ENCODE data around the gene FMO5. TPM values are rescaled to one million over a fixed set of nuclear protein-coding genes. Genes with fewer than 3 reads are reported as not detected.

Gene FMO5, protein sequence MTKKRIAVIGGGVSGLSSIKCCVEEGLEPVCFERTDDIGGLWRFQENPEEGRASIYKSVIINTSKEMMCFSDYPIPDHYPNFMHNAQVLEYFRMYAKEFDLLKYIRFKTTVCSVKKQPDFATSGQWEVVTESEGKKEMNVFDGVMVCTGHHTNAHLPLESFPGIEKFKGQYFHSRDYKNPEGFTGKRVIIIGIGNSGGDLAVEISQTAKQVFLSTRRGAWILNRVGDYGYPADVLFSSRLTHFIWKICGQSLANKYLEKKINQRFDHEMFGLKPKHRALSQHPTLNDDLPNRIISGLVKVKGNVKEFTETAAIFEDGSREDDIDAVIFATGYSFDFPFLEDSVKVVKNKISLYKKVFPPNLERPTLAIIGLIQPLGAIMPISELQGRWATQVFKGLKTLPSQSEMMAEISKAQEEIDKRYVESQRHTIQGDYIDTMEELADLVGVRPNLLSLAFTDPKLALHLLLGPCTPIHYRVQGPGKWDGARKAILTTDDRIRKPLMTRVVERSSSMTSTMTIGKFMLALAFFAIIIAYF
- total RNA-seq (2013; cell fraction: nucleolus; rRNA removed), result 0.37 and 0.52 TPM in 2 replicates
- total RNA-seq (2014; rRNA removed) (0.28 and 0.33 TPM in 2 replicates), total RNA-seq (2014; rRNA removed; fragmentation: Illumina TruSeq; extraction: Trizol) (0.18 and 0.22 TPM in 2 replicates), total RNA-seq (2021) (0.10 and 0.24 TPM in 2 replicates), polyA plus RNA-seq (2011; rRNA removed) (0.07 and 0.17 TPM in 2 replicates), polyA plus RNA-seq (2014; fragmentation: Illumina TruSeq; extraction: Trizol) (0.16 and 1.1 TPM in 2 replicates), polyA plus RNA-seq (2014; fragmentation: Nextera tagmentation; extraction: Ambion mirVana) (under 1 TPM; 0.05 to 0.24 TPM), polyA plus RNA-seq (2014; rRNA removed) (0.03 and 0.09 TPM in 2 replicates), polyA plus RNA-seq (2016; fragmentation: Nextera tagmentation; extraction: Ambion mirVana) (under 1 TPM; 0.51 to 0.58 TPM), polyA minus RNA-seq (2011; rRNA and poly(A)+ RNA removed) (not detected in 2 replicates), Bru-seq, nascent RNA (percentile 30 among the genes with signal in this experiment), BruChase-seq, experiment 1, labeled RNA remaining after a 6-hour chase (percentile 25 among the genes with signal in this experiment), BruChase-seq, experiment 2, labeled RNA remaining after a 2-hour chase (percentile 26 among the genes with signal in this experiment)
- 0.41 TPM for polyA plus RNA-seq (2011; ENCODE audit: low read depth)
- 0.07 and 0.13 TPM in 2 replicates for polyA plus RNA-seq (2011; cell fraction: cytosol; rRNA removed)
- polyA plus RNA-seq (2011; cell fraction: nucleus; rRNA removed), result 0.12 TPM in 1 of 2 replicates, not detected in the other
- 0.30 and 0.46 TPM in 2 replicates for polyA plus RNA-seq (2012)
- not detected in 2 replicates for polyA minus RNA-seq (2011; cell fraction: cytosol; rRNA and poly(A)+ RNA removed)
- 0.19 TPM in 1 of 2 replicates, not detected in the other for polyA minus RNA-seq (2011; cell fraction: nucleus; rRNA and poly(A)+ RNA removed)
- long read RNA-seq, experiment 1, partial matches to known transcripts, result 1 of 1 reads
- long read RNA-seq, experiment 1, other reads (novel, unspliced or antisense), result 0 of 1 reads
- long read RNA-seq, experiment 2, partial matches to known transcripts, result 2 of 2 reads
- long read RNA-seq, experiment 2, other reads (novel, unspliced or antisense), result 0 of 2 reads

DNA sequence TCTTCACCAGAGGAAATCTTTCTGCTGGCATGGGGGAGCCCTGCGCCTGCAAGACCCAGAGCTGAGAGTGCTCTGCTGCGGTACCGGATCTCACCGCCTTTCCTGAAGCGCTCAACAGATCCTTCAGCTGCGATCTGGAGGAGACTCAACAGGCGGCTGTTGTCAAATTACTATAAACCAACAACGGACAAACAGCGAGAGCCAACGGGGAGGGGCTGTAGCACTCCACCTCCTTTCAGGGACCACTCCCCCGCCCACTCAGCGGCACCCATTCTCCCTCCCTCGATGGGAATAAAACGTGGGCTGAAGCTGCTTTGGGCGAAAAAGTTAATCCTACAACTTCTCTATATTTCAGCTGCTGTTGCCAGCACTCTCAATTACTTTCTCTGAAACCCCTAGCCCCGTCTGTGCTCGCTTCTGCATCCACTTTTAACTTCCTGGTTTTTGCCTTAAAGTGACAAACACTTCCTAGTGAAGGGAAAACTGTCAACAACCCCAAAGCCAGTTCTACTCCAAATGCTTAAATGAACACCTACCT is at the start of gene FMO5:
Gene FMO5, minus strand, starts transcription at position 147 of the 538 bp plus-strand sequence. CDS start 310 bp downstream, outside the sequence.
- H2AFZ ChIP-seq (ENCODE audit: control insufficient read depth, low read depth, low read length), result peak within 1 kb of the TSS; percentile 100
- 4% methylated on average over 17 of the region's 17 CpGs for WGBS (ENCODE audit: insufficient coverage, insufficient replicate concordance, low lambda C conversion rate, missing lambda C conversion rate)
- ChIA-PET CTCF (interaction anchor here (1.3 kb wide), 1 partner anchor 17 kb away, joined by 6 read pairs; the partner anchor contains the start of gene CHD1L), SMC1A (ENCODE audit: uncharacterized antibody, unreplicated experiment) (no interaction called here), POLR2A (interaction anchor here (0.6 to 0.9 kb wide), 2 partner anchors 57 to 141 kb away, joined by 3 to 5 read pairs; no protein-coding TSS in a partner anchor), RAD21 (ENCODE audit: unreplicated experiment) (interaction anchor here (2.0 kb wide), 1 partner anchor 18 kb away, joined by 4 read pairs; the partner anchor contains the start of gene CHD1L)
- H3K79me2 ChIP-seq (ENCODE audit: control insufficient read depth, insufficient read depth, low read length), result no peaks in the 10 kb centered on the region
- in situ Hi-C loops (cut with MboI) (no loop called here), intact Hi-C loops (cut with micrococcal nuclease; ENCODE audit: unreplicated experiment) (loop anchor here (5.0 kb wide), 1 partner anchor 53 kb away; the partner anchor contains the start of gene PRKAB2)
- peak within 1 kb of the TSS; percentile 83 for H3K4me2 ChIP-seq (ENCODE audit: control insufficient read depth, insufficient read depth)
- DNase-seq (ENCODE audit: low read depth, low spot score), result no peak
- H3K9me3 ChIP-seq (replicated peaks; ENCODE audit: control insufficient read depth, insufficient read depth, low read length), result no peaks in the 10 kb centered on the region
- H4K20me1 ChIP-seq (ENCODE audit: control insufficient read depth, insufficient read depth), result no peaks in the 10 kb centered on the region
- peak within 1 kb of the TSS; percentile 88 for H3K4me3 ChIP-seq
- peak within 1 kb of the TSS; percentile 53 for H3K9ac ChIP-seq (ENCODE audit: control insufficient read depth, insufficient read depth, low read length)
- FAIRE-seq, result peak; percentile 57
- no peaks in the 10 kb centered on the region for H3K36me3 ChIP-seq (ENCODE audit: control insufficient read depth in 2 of 2, insufficient read depth in 2 of 2, low read length in 1 of 2)
- peak; percentile 96 for ATAC-seq
- 0 out of 2 replicates have a peak within 1 kb of the TSS, but pooled peaks have one; percentile 13 for H3K27ac ChIP-seq (ENCODE audit: control insufficient read depth, insufficient read depth)
- 0 out of 2 replicates have a peak, but pooled peaks cover 3% of the 10 kb centered on the region for H3K4me1 ChIP-seq (ENCODE audit: control insufficient read depth, insufficient read depth, low read length)
- H3K27me3 ChIP-seq (replicated peaks in 1 of 2; ENCODE audit: control insufficient read depth in 2 of 2, insufficient read depth in 2 of 2, low read length in 1 of 2), result peaks cover 0 to 2% of the 10 kb centered on the region in 2 experiments; a peak in 1 of 4 replicates
- no TSS peak for BruUV-seq (replicated peaks)
- TF ChIP-seq BCLAF1 (IDR thresholded peaks at IDR 0.05) (no peak), KLF5 (IDR thresholded peaks at IDR 0.05; ENCODE audit: partially characterized antibody) (no peak), ZNF24 (IDR thresholded peaks at IDR 0.05) (no peak), POLR2A (IDR thresholded peaks at IDR 0.05; ENCODE audit: low read depth, low read length) (peak; percentile 33; the same call in 1 of the 2 replicates), JUND (IDR thresholded peaks at IDR 0.05; ENCODE audit: low read depth, low read length) (no peak), MXI1 (IDR thresholded peaks at IDR 0.05; ENCODE audit: low read depth, low read length) (no peak), SUZ12 (IDR thresholded peaks at IDR 0.05; ENCODE audit: unreplicated experiment) (no peak), TCF7 (IDR thresholded peaks at IDR 0.05; ENCODE audit: borderline replicate concordance) (no peak), EED (IDR thresholded peaks at IDR 0.05; ENCODE audit: low read depth) (no peak), PML (IDR thresholded peaks at IDR 0.05; ENCODE audit: low read length) (no peak), CHD4 (IDR thresholded peaks at IDR 0.05) (no peak), RELB (IDR thresholded peaks at IDR 0.05; ENCODE audit: low read depth) (peak; percentile 43; the same call in 1 of the 2 replicates), EZH2 (IDR thresholded peaks at IDR 0.05; ENCODE audit: borderline replicate concordance, control insufficient read depth, low read depth, low read length) (no peak), SREBF1 (IDR thresholded peaks at IDR 0.05; ENCODE audit: low read length) (no peak)

Data from GM12878 (cell line).